H1 (cell line): ENCODE data around the gene GPRASP1. TPM values are rescaled to one million over a fixed set of nuclear protein-coding genes. Genes with fewer than 3 reads are reported as not detected.

Experiments used
- CTCF ChIA-PET: fragments of 300-600 bp; sonication (Branson Sonifier 250); formaldehyde crosslinking; loops from one replicate; lab custom pipeline; 2021; ENCODE audit not compliant: partially characterized antibody; lab: Charles Lee
- POLR2A ChIA-PET: fragments of 300-600 bp; sonication (Branson Sonifier 250); formaldehyde crosslinking; loops from one replicate; lab custom pipeline; 2021; ENCODE audit warnings: inconsistent platforms; ENCODE audit not compliant: partially characterized antibody; lab: Charles Lee
- DNase-seq, 2 experiments: peaks; one replicate each; pipeline versions ENCODE4 v3.0.0 to v3.0.0-alpha.2; 2010 to 2022; ENCODE audit warnings: low spot score in 2 of 2, low read depth in 1 of 2, mixed read lengths in 1 of 2
- FAIRE-seq: peaks from 2 replicates; lab custom pipeline; 2011; peaks lifted over from hg19 to GRCh38; lab: Jason Lieb, UNC
- H2AFZ ChIP-seq: 2 replicates; pipeline ENCODE4 v1.8.1; 2012; ENCODE audit warnings: low read length, inconsistent platforms
- H2AK5ac ChIP-seq: 2 replicates; pipeline ENCODE4 v1.6.1; 2013; ENCODE audit warnings: low read depth, low read length
- H2BK120ac ChIP-seq: replicated peaks from 2 replicates; pipeline ENCODE3; 2013; ENCODE audit warnings: low read depth, low read length, inconsistent platforms
- H2BK12ac ChIP-seq: 2 replicates; pipeline ENCODE4 v1.6.1; 2013; ENCODE audit warnings: low read depth, low read length
- H2BK15ac ChIP-seq: 2 replicates; pipeline ENCODE4 v1.6.1; 2013; ENCODE audit warnings: low read length
- H2BK20ac ChIP-seq: 2 replicates; pipeline ENCODE4 v1.6.1; 2013; ENCODE audit warnings: low read length
- H2BK5ac ChIP-seq: 2 replicates; pipeline ENCODE4 v1.6.1; 2013; ENCODE audit warnings: low read depth, low read length
- H3K14ac ChIP-seq: 2 replicates; pipeline ENCODE4 v1.6.1; 2013; ENCODE audit warnings: inconsistent platforms; ENCODE audit not compliant: insufficient read length
- H3K18ac ChIP-seq: 2 replicates; pipeline ENCODE4 v1.6.1; 2013; ENCODE audit warnings: low read length; ENCODE audit errors: extremely low read depth
- H3K23ac ChIP-seq: 2 replicates; pipeline ENCODE4 v1.6.1; 2013; ENCODE audit warnings: inconsistent platforms; ENCODE audit not compliant: insufficient read length
- H3K23me2 ChIP-seq: 2 replicates; pipeline ENCODE4 v1.6.1; 2013; ENCODE audit warnings: low read depth, low read length
- H3K27ac ChIP-seq: 2 replicates; pipeline ENCODE4 v1.6.1; 2011; ENCODE audit warnings: low read depth, low read length, inconsistent platforms
- H3K27me3 ChIP-seq, 4 experiments: replicated peaks in 1 of 4; 1 replicate in 1 of 4; 2 replicates in 3 of 4; pipeline versions ENCODE4 v1.6.1 to v1.8.1; 2011 to 2013; ENCODE audit warnings: low read length in 3 of 4, mild to moderate bottlenecking in 3 of 4, inconsistent platforms in 2 of 4, mixed read lengths in 2 of 4, moderate library complexity in 1 of 4; ENCODE audit not compliant: control insufficient read depth in 3 of 4, insufficient read depth in 3 of 4; ENCODE audit errors: extremely low read depth in 1 of 4
- H3K36me3 ChIP-seq, 4 experiments: 2 replicates each; pipeline versions ENCODE4 v1.6.1 to v1.8.1; 2011 to 2013; ENCODE audit warnings: mild to moderate bottlenecking in 4 of 4, low read length in 3 of 4, moderate library complexity in 2 of 4, control low read depth in 1 of 4, inconsistent platforms in 1 of 4; ENCODE audit not compliant: insufficient read depth in 4 of 4, control insufficient read depth in 2 of 4
- H3K4ac ChIP-seq: replicated peaks from 2 replicates; pipeline ENCODE3; 2013; ENCODE audit warnings: low read length, low read depth, mixed read lengths, inconsistent platforms; ENCODE audit not compliant: insufficient read length
- H3K4me1 ChIP-seq, 4 experiments: replicated peaks in 1 of 4; 1 replicate in 1 of 4; 2 replicates in 3 of 4; pipeline versions ENCODE4 v1.6.1 to v1.8.1; 2011 to 2013; ENCODE audit warnings: low read length in 3 of 4, inconsistent platforms in 2 of 4, mixed read lengths in 1 of 4; ENCODE audit not compliant: insufficient read depth in 4 of 4, control insufficient read depth in 3 of 4
- H3K4me2 ChIP-seq, 2 experiments: 2 replicates each; pipeline versions ENCODE4 v1.6.1 to v1.8.1; 2011 to 2013; ENCODE audit warnings: low read depth in 2 of 2, low read length in 2 of 2, control low read depth in 1 of 2, inconsistent platforms in 1 of 2, mild to moderate bottlenecking in 1 of 2; ENCODE audit not compliant: insufficient read depth in 1 of 2
- H3K4me3 ChIP-seq, 4 experiments: fragments of 200-600, 300-600 bp in 1 of 4; sonication (generic), shearing (Covaris generic), sonication (Bioruptor Twin) in 1 of 4; 2 replicates each; pipeline versions ENCODE4 v1.5.1 to v1.8.1; 2011 to 2016; ENCODE audit warnings: low read length in 4 of 4, low read depth in 3 of 4, control low read depth in 2 of 4, inconsistent platforms in 2 of 4, mild to moderate bottlenecking in 2 of 4, mixed read lengths in 1 of 4, moderate library complexity in 1 of 4; ENCODE audit not compliant: insufficient read depth in 2 of 4; ENCODE audit errors: extremely low read depth in 1 of 4
- H3K56ac ChIP-seq: replicated peaks from 2 replicates; pipeline ENCODE3; 2013; ENCODE audit warnings: low read depth, mild to moderate bottlenecking, mixed read lengths, low read length, inconsistent platforms; ENCODE audit not compliant: insufficient read length
- H3K79me1 ChIP-seq: 2 replicates; pipeline ENCODE4 v1.6.1; 2013; ENCODE audit warnings: low read depth, low read length, control low read depth
- H3K79me2 ChIP-seq, 2 experiments: 2 replicates each; pipeline versions ENCODE4 v1.6.1 to v1.8.1; 2012 to 2013; ENCODE audit warnings: low read length in 2 of 2, mild to moderate bottlenecking in 2 of 2, inconsistent platforms in 1 of 2; ENCODE audit not compliant: insufficient read depth in 2 of 2, control insufficient read depth in 1 of 2
- H3K9ac ChIP-seq, 4 experiments: replicated peaks in 1 of 4; 1 replicate in 1 of 4; 2 replicates in 3 of 4; pipeline versions ENCODE4 v1.6.1 to v1.8.1; 2011 to 2013; ENCODE audit warnings: low read depth in 3 of 4, low read length in 3 of 4, control low read depth in 2 of 4, mild to moderate bottlenecking in 2 of 4, moderate library complexity in 2 of 4, inconsistent platforms in 1 of 4; ENCODE audit errors: extremely low read depth in 1 of 4
- H3K9me3 ChIP-seq, 2 experiments: 2 replicates each; pipeline versions ENCODE4 v1.6.1 to v1.8.1; 2012 to 2013; ENCODE audit warnings: mild to moderate bottlenecking in 2 of 2, moderate library complexity in 2 of 2, control low read depth in 1 of 2, inconsistent platforms in 1 of 2, low read depth in 1 of 2, low read length in 1 of 2, mixed read lengths in 1 of 2; ENCODE audit not compliant: insufficient read depth in 2 of 2
- H4K20me1 ChIP-seq, 2 experiments: replicated peaks in 1 of 2; 2 replicates each; pipeline versions ENCODE3 to v1.8.1; 2011 to 2013; ENCODE audit warnings: inconsistent platforms in 2 of 2, low read length in 2 of 2, mild to moderate bottlenecking in 1 of 2; ENCODE audit not compliant: insufficient read depth in 2 of 2, control insufficient read depth in 1 of 2
- H4K5ac ChIP-seq: 2 replicates; pipeline ENCODE4 v1.6.1; 2013; ENCODE audit warnings: low read length, low read depth, mixed read lengths, inconsistent platforms; ENCODE audit not compliant: insufficient read length
- H4K8ac ChIP-seq: 2 replicates; pipeline ENCODE4 v1.8.0; 2013; ENCODE audit warnings: mild to moderate bottlenecking, moderate library complexity, low read length, inconsistent platforms; ENCODE audit not compliant: insufficient read depth; ENCODE audit errors: extremely low read depth
- H4K91ac ChIP-seq: replicated peaks from 2 replicates; pipeline ENCODE3; 2013; ENCODE audit warnings: low read length, mixed read lengths, inconsistent platforms; ENCODE audit not compliant: insufficient read length
- BCL11A ChIP-seq, 2 experiments: IDR thresholded peaks; one replicate each; pipeline ENCODE4 v1.6.1; 2011; ENCODE audit warnings: low read depth in 2 of 2, low read length in 2 of 2, mild to moderate bottlenecking in 2 of 2
- RXRA ChIP-seq: IDR thresholded peaks from 2 replicates; pipeline ENCODE4 v1.6.1; 2011; ENCODE audit warnings: low read depth, mild to moderate bottlenecking, low read length, moderate library complexity; ENCODE audit not compliant: insufficient read depth
- TBP ChIP-seq: IDR thresholded peaks from 2 replicates; pipeline ENCODE4 v1.6.1; 2011; ENCODE audit warnings: low read depth, low read length, improper control_type of control experiment
- YY1 ChIP-seq: IDR thresholded peaks from 2 replicates; pipeline ENCODE4 v1.6.1; 2011; ENCODE audit warnings: low read depth, mild to moderate bottlenecking, low read length
- WGBS, 2 experiments: shearing (Covaris generic) in 1 of 2; methylation state at CpG; one replicate each; pipeline versions ENCODE4 v1.1.6 to v1.1.7; 2013 to 2015; ENCODE audit warnings: low lambda C conversion rate in 2 of 2, mixed read lengths in 2 of 2, inconsistent platforms in 1 of 2, low coverage in 1 of 2, missing lambda C conversion rate in 1 of 2; ENCODE audit not compliant: insufficient replicate concordance in 2 of 2, insufficient coverage in 1 of 2, insufficient read length in 1 of 2; ENCODE audit errors: extremely low coverage in 1 of 2, missing lambda C conversion rate in 1 of 2; 5-methylcytosine and 5-hydroxymethylcytosine counted together
- polyA plus RNA-seq, 7 experiments: library from polyadenylated mRNA; depleted of rRNA in 3 of 7; stranded (reverse) in 5 of 7; unstranded in 2 of 7; fragments of >200 nt in 5 of 7; fragments of 200-250 nt in 2 of 7; gene quantifications; 1 replicate in 5 of 7; 2 replicates in 1 of 7; 4 replicates in 1 of 7; pipeline versions ENCODE4 v1.2.1 to v1.2.3, GENCODE V29; 2011 to 2013; ENCODE audit warnings: missing spikeins in 2 of 7, mixed read lengths in 2 of 7
- total RNA-seq: library from RNA; stranded (reverse); fragmentation: NEBNext Ultra II Directional; extraction: Animal tissue kit (Norgen Biotek cat#: 25700); gene quantifications from 2 replicates; pipeline ENCODE4 v1.2.1, GENCODE V29; 2021
- TF ChIP-seq, protein P1 (sequence below): IDR thresholded peaks from 2 replicates; pipeline ENCODE4 v1.6.1; 2011; ENCODE audit warnings: low read length, improper control_type of control experiment

GPRASP1 gene
- total and polyA plus RNA-seq, 2 of the 8 experiments (the other 6 are each of a cell fraction or from before 2014, with no cell fraction given) = 0.65 to 2.0 TPM

DNA sequence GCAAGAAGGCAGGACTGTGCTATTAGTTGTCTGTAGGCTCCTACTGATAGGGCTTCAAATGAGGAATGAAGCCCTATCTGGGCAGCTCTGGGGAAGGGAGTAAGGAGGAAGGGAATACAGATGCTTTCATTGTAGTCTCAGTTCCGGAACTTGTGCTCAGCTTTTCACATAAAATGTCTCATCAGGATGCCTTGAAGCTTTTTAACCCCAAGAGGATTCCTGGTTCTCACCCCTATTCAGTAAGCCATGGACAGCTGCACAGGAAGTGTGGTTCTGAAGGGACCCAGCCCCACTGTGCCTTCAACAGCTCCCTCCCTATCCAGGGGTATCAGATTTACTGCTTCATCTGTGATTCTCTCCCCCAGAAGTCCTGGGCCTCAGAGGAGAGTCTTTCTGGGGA, 47.0 kb upstream of the GPRASP1 start:
- CTCF ChIA-PET = no interaction called here
- peaks cover 0 to 12% (median 3%) of the 10 kb centered on the region in 4 experiments; a peak in 5 of 8 replicates for H3K36me3 ChIP-seq
- H3K9me3 ChIP-seq = no peaks in the 10 kb centered on the region
- WGBS, 2 experiments = 100% methylated on average over 1 of the region's 1 CpG; no CpG with 5 or more reads in 1 of the 2 experiments
- H2BK5ac ChIP-seq = no peak overlapping the region
- H2AFZ ChIP-seq = no peak overlapping the region
- DNase-seq (no peak), FAIRE-seq (no peak)
- H4K5ac ChIP-seq = no peak overlapping the region
- H4K20me1 ChIP-seq = no peaks in the 10 kb centered on the region
- peaks cover 0 to 17% of the 10 kb centered on the region in 2 experiments; a peak in 2 of 4 replicates for H3K79me2 ChIP-seq
- no peak overlapping the region for H2BK12ac ChIP-seq
- POLR2A ChIA-PET = interaction anchor here (1.4 kb wide), 1 partner anchor 19 kb away, joined by 3 read pairs; no protein-coding TSS in a partner anchor
- no peak overlapping the region for H2AK5ac ChIP-seq
- H3K4me2 ChIP-seq = no peak overlapping the region
- no peak overlapping the region for H2BK120ac ChIP-seq
- no peak overlapping the region for H3K18ac ChIP-seq
- no peak overlapping the region for H3K23ac ChIP-seq
- H2BK15ac ChIP-seq = no peak overlapping the region
- H4K8ac ChIP-seq = no peak overlapping the region
- H3K27me3 ChIP-seq = no peaks in the 10 kb centered on the region
- H3K14ac ChIP-seq = no peak overlapping the region
- H3K56ac ChIP-seq = no peak overlapping the region
- H3K4ac ChIP-seq = no peak overlapping the region
- no peak overlapping the region for H3K27ac ChIP-seq
- TF ChIP-seq TBP = no peak
- TF ChIP-seq YY1 = no peak
- TF ChIP-seq BCL11A (IDR thresholded peaks at IDR 0.05; ENCODE audit: low read depth in 2 of 2, low read length in 2 of 2) = no peak
- TF ChIP-seq, protein P1, sequence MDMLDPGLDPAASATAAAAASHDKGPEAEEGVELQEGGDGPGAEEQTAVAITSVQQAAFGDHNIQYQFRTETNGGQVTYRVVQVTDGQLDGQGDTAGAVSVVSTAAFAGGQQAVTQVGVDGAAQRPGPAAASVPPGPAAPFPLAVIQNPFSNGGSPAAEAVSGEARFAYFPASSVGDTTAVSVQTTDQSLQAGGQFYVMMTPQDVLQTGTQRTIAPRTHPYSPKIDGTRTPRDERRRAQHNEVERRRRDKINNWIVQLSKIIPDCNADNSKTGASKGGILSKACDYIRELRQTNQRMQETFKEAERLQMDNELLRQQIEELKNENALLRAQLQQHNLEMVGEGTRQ = no peak
- no peak for TF ChIP-seq RXRA
- no peak overlapping the region for H3K4me3 ChIP-seq
- no peaks in the 10 kb centered on the region; the same call in 1 of the 2 replicates for H3K23me2 ChIP-seq
- no peaks in the 10 kb centered on the region for H3K79me1 ChIP-seq
- H3K9ac ChIP-seq = no peak overlapping the region
- H4K91ac ChIP-seq = no peak overlapping the region
- H2BK20ac ChIP-seq = no peak overlapping the region
- H3K4me1 ChIP-seq = peaks cover 0 to 2% (median 0%) of the 10 kb centered on the region in 4 experiments; a peak in 1 of 7 replicates
